PC-9 (cell line): ENCODE measurements around the gene MED16. TPM values are rescaled to one million over a fixed set of nuclear protein-coding genes. Genes with fewer than 3 reads are reported as not detected.

Experiments
- BruUV-seq: library from RNA; stranded (reverse); fragments of 400-500 nt; replicated peaks from 2 replicates; lab custom pipeline; 2021; lab: Mats Ljungman, UMichigan
- CTCF ChIA-PET: fragments of 300-600 bp; sonication (Branson Sonifier 250); formaldehyde crosslinking; loops from one replicate; lab custom pipeline; 2022; ENCODE audit warnings: antibody characterized with exemption; lab: Charles Lee
- POLR2A ChIA-PET: fragments of 300-600 bp; sonication (Branson Sonifier 250); formaldehyde crosslinking; loops from one replicate; lab custom pipeline; 2022; ENCODE audit warnings: antibody characterized with exemption; ENCODE audit not compliant: unreplicated experiment; lab: Charles Lee
- DNase-seq, 2 experiments: peaks; one replicate each; pipeline versions ENCODE4 v3.0.0 to v3.0.0-alpha.2; 2015 to 2022; ENCODE audit warnings: mixed read lengths in 1 of 2
- H2AFZ ChIP-seq: fragments of 200-600 bp; sonication (generic); 2 replicates; pipeline ENCODE4 v1.8.1; 2017; ENCODE audit warnings: antibody characterized with exemption
- H3F3A ChIP-seq: fragments of 200-600 bp; sonication (generic); 2 replicates; pipeline ENCODE4 v1.8.1; 2017; ENCODE audit warnings: antibody characterized with exemption, mild to moderate bottlenecking, low read depth; ENCODE audit not compliant: insufficient read depth
- H3K27ac ChIP-seq: fragments of 200-600 bp; sonication (generic); 2 replicates; pipeline ENCODE4 v1.6.1; 2016; ENCODE audit warnings: mixed run types
- H3K27me3 ChIP-seq: fragments of 200-600 bp; sonication (generic); 2 replicates; pipeline ENCODE4 v1.6.1; 2016; ENCODE audit warnings: low read depth, mixed run types; ENCODE audit not compliant: insufficient read depth
- H3K36me3 ChIP-seq: fragments of 200-600 bp; sonication (generic); 2 replicates; pipeline ENCODE4 v1.6.1; 2016; ENCODE audit warnings: low read depth, mixed run types
- H3K4me1 ChIP-seq: fragments of 200-600 bp; sonication (generic); replicated peaks from 2 replicates; pipeline ENCODE4 v1.6.1; 2016; ENCODE audit warnings: mixed run types; ENCODE audit not compliant: insufficient read depth
- H3K4me2 ChIP-seq: fragments of 200-600 bp; sonication (generic); 2 replicates; pipeline ENCODE4 v1.6.1; 2017; ENCODE audit warnings: mixed run types
- H3K4me3 ChIP-seq: fragments of 200-600 bp; sonication (generic); 2 replicates; pipeline ENCODE4 v1.6.1; 2016; ENCODE audit warnings: mixed run types
- H3K79me2 ChIP-seq: fragments of 200-600 bp; sonication (generic); 2 replicates; pipeline ENCODE4 v1.6.1; 2017; ENCODE audit warnings: low read depth, mixed run types
- H3K9me2 ChIP-seq: fragments of 200-600 bp; sonication (generic); 2 replicates; pipeline ENCODE4 v1.8.1; 2017; ENCODE audit warnings: mild to moderate bottlenecking; ENCODE audit not compliant: insufficient read depth
- H3K9me3 ChIP-seq: fragments of 200-600 bp; sonication (generic); 2 replicates; pipeline ENCODE4 v1.8.1; 2016; ENCODE audit warnings: low read depth; ENCODE audit not compliant: insufficient read depth
- H4K20me1 ChIP-seq: fragments of 200-600 bp; sonication (generic); 2 replicates; pipeline ENCODE4 v1.8.1; 2017; ENCODE audit not compliant: insufficient read depth
- EZH2 ChIP-seq: fragments of 200-600 bp; sonication (generic); IDR thresholded peaks from 2 replicates; pipeline ENCODE4 v1.8.0; 2017; ENCODE audit warnings: antibody characterized with exemption, low read depth
- intact Hi-C: fragments of 100-400 bp; cut with micrococcal nuclease; formaldehyde crosslinking; loops from one replicate; pipeline ENCODE4 v1.10.0; 2022; ENCODE audit not compliant: unreplicated experiment
- total RNA-seq: library from RNA; stranded (reverse); gene quantifications from 2 replicates; pipeline ENCODE4 v1.2.3, GENCODE V29; 2021
- TF ChIP-seq, protein P1 (sequence below): fragments of 200-600 bp; sonication (generic); conservative IDR thresholded peaks from 2 replicates; pipeline ENCODE4 v1.6.1; 2017; ENCODE audit warnings: mixed run types, antibody characterized with exemption, mild to moderate bottlenecking, moderate library complexity

MED16 gene
- total RNA-seq, 1 experiment from 2014 or later, result 54.7 TPM

DNA sequence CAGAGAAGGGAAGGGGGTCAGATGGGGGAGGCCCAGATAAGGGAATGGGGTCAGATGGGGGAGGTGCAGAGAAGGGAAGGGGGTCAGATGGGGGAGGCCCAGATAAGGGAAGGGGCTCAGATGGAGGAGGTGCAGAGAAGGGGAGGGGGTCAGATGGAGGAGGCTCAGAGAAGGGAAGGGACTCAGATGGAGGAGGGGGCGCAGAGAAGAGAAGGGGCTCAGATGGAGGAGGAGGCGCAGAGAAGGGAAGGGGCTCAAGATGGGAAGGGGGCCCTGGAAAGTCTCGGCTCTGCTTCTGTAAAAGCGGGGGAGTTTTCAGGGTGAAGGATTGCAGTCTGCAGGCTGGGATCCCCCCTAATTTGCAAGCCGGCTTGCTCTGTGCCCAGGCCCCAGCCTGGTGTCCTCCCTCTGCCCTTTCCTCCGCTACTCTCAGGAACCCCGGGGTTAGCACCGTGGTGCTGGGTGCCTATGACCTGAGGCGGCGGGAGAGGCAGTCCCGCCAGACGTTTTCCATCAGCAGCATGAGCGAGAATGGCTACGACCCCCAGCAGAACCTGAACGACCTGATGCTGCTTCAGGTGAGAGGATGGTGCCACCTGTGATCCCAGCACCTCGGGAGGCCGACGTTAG lies 63.7 kb downstream of the MED16 start:
- no peaks in the 10 kb centered on the region for H3K9me3 ChIP-seq
- BruUV-seq, result no TSS peak
- CTCF ChIA-PET, result no interaction called here
- H3K27ac ChIP-seq, result no peak overlapping the region
- no peaks in the 10 kb centered on the region for H3F3A ChIP-seq
- no peaks in the 10 kb centered on the region for H3K9me2 ChIP-seq
- no peaks in the 10 kb centered on the region for H4K20me1 ChIP-seq
- no peak overlapping the region for H2AFZ ChIP-seq
- H3K27me3 ChIP-seq, result peaks cover 15% of the 10 kb centered on the region; the same call in 1 of the 2 replicates
- no peaks in the 10 kb centered on the region for H3K4me1 ChIP-seq
- POLR2A ChIA-PET, result interaction anchor here (0.6 kb wide), 1 partner anchor 47 kb away, joined by 3 read pairs; no protein-coding TSS in a partner anchor
- H3K4me3 ChIP-seq, result no peak overlapping the region
- no peaks in the 10 kb centered on the region for H3K79me2 ChIP-seq
- H3K4me2 ChIP-seq, result no peak overlapping the region
- intact Hi-C loops, result no loop called here
- H3K36me3 ChIP-seq, result no peaks in the 10 kb centered on the region
- no peak for TF ChIP-seq EZH2
- TF ChIP-seq, protein P1, sequence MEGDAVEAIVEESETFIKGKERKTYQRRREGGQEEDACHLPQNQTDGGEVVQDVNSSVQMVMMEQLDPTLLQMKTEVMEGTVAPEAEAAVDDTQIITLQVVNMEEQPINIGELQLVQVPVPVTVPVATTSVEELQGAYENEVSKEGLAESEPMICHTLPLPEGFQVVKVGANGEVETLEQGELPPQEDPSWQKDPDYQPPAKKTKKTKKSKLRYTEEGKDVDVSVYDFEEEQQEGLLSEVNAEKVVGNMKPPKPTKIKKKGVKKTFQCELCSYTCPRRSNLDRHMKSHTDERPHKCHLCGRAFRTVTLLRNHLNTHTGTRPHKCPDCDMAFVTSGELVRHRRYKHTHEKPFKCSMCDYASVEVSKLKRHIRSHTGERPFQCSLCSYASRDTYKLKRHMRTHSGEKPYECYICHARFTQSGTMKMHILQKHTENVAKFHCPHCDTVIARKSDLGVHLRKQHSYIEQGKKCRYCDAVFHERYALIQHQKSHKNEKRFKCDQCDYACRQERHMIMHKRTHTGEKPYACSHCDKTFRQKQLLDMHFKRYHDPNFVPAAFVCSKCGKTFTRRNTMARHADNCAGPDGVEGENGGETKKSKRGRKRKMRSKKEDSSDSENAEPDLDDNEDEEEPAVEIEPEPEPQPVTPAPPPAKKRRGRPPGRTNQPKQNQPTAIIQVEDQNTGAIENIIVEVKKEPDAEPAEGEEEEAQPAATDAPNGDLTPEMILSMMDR, result no peak
- DNase-seq, result no peak

DNA sequence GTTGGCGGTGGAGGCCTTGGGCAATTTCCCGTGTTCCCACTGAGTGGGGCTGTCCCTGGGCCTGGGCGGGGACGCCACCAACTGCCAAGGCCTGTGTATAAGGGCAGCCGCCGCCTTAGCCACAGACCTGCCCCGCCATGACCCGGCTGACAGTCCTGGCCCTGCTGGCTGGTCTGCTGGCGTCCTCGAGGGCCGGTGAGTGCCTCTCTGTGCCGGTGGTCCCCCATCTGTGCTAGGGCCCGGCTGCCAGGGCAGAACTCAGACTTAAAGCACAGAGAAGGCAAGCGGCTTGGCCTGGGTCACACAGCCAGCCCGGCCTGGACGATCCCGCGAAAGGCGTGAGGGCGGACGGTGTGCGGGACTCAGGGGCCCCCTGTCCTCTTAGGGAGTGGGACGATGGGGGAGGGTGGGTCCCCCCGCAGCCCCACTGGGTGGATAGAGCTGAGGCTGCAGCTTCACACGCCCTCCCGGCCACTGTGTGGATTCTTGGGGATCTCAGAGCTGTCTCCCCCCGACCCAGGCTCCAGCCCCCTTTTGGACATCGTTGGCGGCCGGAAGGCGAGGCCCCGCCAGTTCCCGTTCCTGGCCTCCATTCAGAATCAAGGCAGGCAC lies 65.2 kb downstream of the MED16 start, which contains the start of gene AZU1:
AZU1 (plus strand) TSS at position 128 of the 612 bp plus-strand sequence; CDS start at position 138, 10 bp downstream.
- Histone ChIP-seq H3K36me3 (no peaks in the 10 kb centered on the region), H3K27ac (no peak within 1 kb of the TSS), H3K4me1 (peaks cover 6% of the 10 kb centered on the region), H3K9me2 (no peaks in the 10 kb centered on the region), H3F3A (peaks cover 6% of the 10 kb centered on the region; the same call in 1 of the 2 replicates), H3K27me3 (peaks cover 15% of the 10 kb centered on the region; the same call in 1 of the 2 replicates), H4K20me1 (no peaks in the 10 kb centered on the region), H2AFZ (no peak within 1 kb of the TSS), H3K4me3 (no peak within 1 kb of the TSS), H3K79me2 (no peaks in the 10 kb centered on the region), H3K4me2 (no peak within 1 kb of the TSS), H3K9me3 (no peaks in the 10 kb centered on the region)
- TF ChIP-seq, protein P1, result no peak
- no peak for TF ChIP-seq EZH2
- BruUV-seq, result no TSS peak
- intact Hi-C loops, result no loop called here
- ChIA-PET POLR2A (no interaction called here), CTCF (no interaction called here)
- peak in 1 of 2 experiments; percentile 32 for DNase-seq

DNA sequence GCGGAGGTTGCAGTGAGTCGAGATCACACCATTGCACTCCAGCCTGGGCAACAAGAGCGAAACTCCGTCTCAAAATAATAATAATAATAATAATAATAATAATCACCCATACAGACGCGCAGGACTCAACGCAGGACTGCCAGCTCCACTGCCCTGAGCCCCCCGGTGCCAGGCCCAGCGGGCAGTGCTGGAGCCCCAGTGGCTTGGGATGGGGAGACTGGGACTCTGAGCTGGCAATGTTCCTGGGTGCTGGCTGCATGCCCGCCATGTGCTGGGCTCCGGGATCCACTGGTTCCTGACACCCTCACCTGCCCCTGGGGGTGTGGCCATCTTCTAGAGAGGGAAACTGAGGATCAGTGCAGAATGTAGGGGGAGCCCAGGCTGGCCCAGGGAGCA lies 65.7 kb downstream of the MED16 start:
- peaks cover 6% of the 10 kb centered on the region; the same call in 1 of the 2 replicates for H3F3A ChIP-seq
- no peak overlapping the region for H3K4me2 ChIP-seq
- ChIA-PET POLR2A (interaction anchor here (0.6 kb wide), 1 partner anchor 509 kb away, joined by 3 read pairs; no protein-coding TSS in a partner anchor), CTCF (no interaction called here)
- no peak overlapping the region for H3K27ac ChIP-seq
- H3K79me2 ChIP-seq, result no peaks in the 10 kb centered on the region
- no peaks in the 10 kb centered on the region for H4K20me1 ChIP-seq
- H3K9me2 ChIP-seq, result no peaks in the 10 kb centered on the region
- intact Hi-C loops, result no loop called here
- no peak for DNase-seq
- no peaks in the 10 kb centered on the region for H3K9me3 ChIP-seq
- BruUV-seq, result no TSS peak
- no peak overlapping the region for H3K4me3 ChIP-seq
- H3K36me3 ChIP-seq, result no peaks in the 10 kb centered on the region
- H3K4me1 ChIP-seq, result peaks cover 6% of the 10 kb centered on the region
- peaks cover 15% of the 10 kb centered on the region; the same call in 1 of the 2 replicates for H3K27me3 ChIP-seq
- TF ChIP-seq EZH2, result no peak
- TF ChIP-seq, protein P1, result no peak
- H2AFZ ChIP-seq, result no peak overlapping the region
